ENCODE results near the gene BCAR1.
"Not testable (repeated sequence)": the region's sequence is repeated elsewhere in the genome, so short reads cannot be mapped to it uniquely, and the experiment has no call there.

Gene BCAR1

DNA sequence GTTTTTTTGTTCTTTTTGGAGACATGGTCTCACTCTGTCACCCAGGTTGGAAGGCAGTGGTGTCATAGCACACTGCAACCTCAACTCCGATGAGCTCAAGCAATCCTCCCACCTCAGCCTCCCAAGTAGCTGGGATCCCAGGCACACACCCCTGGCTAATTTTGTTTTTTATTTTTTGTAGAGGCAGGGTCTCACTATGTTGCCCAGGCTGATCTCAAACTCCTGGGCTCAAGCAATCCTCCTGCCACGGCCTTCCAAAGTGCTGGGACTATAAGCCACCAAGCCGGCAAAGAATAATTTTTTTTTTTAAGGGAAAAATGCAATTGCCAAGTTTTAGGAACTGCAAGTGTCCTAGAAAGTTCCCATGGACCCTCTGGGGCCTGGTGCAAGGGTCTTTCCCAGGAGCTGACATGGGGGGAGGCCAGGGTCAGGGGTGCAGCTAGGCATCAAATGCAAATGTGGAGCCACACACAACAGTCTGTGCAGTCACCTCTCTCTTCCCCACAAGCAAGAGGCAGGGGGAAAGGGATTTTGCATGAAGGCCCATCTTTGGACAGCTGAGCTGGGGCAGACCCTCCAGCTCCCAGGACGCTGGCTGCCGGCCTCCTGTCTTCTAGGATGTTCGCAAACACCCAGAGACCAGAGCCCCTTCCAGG lies 20.1 kb upstream of the BCAR1 start:
- no peak for DNase-seq

DNA sequence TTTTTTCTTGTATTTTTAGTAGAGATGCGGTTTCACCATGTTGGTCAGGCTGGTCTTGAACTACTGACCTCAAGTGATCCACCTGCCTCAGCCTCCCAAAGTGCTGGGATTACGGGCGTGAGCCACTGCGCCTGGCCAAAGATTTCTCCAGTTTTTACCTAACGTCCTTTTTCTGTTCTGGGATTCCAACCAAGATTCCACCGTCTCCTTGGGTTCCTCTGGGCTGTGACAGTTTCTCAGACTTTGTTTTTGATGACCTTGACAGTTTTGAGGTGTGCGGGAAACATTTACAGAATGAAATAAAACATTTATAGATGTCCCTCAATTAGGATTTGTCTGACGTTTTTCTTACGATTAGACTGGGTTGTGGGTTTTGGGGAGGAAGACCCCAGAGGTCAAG lies 17.9 kb upstream of the BCAR1 start:
- DNase-seq = not testable (repeated sequence)

DNA sequence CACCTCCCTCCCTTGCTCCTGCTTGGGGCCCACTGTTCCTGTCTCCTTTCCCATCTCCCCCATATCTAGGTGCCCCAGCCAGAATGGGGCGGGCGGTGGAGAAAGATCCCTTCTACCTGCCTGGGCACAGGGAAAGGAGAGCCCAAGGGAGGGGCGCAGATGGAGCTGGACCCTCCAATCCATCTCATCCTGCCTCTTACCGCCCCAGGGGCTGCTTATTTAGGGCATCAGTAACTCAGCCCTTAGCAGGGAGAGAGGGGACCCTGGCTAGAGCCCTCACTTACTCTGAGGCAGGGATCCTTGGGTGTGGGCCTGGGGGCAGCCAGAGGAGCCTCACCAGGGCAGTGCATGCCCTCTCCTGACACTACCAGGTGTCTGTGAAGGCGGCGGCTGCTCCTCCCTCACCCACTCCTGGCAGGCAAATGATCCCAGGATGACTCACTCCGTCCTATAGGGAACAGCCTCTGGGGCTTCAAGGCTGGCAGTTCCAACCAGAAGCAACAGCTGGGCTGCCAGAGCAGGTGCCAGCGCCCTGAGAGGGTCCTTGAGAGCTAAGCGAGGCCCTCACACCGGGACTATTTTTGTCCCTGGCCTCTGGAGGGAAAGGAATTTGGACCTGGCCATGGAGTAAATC lies 16.3 kb upstream of the BCAR1 start:
- DNase-seq = no peak

DNA sequence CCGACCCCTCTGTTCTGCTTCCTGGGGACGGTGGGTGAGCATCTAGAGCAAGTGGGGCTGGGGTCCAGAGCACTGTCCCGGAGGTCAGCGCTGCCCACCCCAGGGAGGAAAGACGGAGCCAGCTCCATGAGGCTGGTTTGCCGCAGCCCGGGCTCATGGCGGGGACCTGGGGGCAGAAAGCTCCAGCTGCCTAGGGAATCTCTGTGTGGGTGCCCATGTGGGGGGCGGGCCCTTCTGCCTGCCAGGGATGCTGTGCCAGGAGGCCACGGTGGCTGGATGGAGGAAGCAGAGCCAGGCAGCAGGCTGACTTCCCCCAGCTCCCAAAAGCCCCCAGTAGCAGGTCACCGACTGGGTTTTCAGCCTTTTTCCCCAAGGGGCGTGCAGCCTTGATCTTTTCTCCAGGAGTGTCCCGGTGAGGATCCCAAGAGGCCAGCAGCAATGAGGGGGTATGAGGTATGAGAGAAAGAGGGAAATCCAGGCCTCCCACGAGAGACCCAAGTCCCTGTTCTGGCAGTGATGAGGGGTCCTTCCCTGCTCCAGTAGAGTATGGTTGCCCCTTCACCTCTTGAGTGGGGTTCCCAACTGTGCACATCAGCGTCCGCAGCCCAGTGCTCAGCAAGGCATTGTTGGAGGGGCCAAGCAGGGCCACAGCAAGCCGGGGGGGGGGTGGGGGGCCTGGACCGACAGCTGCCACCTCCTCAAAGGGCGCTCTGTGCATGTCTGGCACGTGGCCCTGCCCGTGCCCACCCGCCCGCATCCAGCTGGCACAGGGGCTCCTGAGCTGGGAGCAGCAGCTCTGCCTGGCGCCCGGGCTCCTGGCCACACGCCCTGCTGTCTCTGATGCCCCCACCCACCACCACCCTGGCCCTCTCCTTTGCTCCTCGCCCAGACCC lies 15.6 kb upstream of the BCAR1 start:
- no peak for DNase-seq

DNA sequence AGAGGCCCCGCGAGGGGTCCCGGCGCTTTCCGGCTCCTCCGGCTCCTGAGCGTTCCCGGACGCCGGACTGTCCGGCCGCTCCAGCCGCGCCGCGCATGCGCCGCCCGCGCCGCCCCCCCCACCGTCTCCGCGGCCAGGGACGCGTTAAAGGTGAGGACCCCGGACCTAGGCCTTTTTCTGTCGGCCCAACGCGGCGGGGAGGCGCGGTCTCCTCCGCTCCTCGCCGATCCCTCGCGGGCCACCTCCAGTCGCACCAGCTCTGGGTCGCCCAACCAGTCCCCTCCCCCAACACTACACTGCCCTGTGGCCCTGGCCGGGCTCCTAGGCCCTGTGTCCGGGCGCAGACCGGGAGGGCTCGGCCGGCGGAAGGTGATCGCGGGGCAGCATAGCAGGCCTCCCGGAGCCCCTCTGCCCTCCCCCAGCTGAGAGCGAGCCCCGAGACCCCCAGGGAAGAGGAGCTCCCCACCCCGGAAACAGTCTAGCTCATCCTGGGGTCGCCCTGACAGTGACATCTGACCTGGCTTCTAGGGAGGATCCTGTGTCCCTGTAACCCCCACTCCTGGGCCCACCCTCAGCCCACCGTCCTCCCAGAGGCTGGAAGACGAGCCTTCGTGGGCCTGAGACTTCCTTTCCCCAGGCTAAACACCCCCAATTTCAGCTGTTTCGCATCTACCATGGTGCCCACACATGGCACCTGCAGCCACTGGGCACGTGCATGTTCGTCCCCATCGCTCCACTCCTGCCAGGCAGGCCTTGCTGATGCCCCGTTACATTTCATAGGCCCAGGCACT lies 14.7 kb upstream of the BCAR1 start:
- DNase-seq = no peak

DNA sequence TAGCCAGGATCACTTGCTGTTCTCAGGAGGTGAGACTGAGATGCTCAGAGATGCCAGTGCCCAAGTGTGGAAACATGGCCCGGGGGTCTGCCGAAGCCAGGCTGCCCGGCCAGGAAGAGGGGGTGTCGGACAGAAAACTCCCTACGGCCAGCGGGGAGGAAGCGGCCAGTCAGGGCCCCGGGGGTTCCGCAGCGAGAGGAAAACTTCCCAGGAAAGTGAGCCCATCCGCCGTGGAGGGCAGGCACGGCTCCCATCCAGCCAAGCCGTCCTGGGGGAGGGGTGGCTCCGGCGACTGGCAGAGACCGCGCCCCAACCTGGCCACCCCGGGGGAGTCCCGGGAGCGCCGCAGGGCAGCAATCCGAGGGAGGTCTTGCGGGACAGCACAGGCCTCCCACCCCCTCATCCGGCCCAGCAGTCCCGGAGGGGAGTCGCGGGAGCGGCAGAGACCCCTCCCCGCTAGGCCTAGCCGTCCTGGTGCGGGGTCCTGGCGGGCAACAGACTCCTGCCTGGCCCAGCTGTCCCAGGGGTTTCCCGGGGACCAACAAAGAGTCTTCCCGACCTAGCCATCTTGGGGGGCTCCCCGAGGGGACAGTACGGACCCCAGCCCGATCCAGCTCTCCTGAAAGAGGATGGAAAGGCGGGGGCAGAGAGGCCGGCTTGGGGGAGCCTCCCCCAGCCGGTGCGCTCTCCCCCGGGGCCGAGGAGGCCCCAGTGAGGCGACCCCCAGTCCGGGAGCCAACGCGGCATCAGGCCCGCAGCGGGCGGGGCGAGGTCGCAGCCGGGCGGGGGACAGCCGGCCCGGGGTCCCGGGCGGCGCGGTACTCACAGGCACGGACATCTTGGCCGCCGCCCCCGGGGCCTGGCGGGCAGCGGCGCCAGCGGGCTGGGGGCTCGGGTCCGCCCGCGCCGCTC lies 13.8 kb upstream of the BCAR1 start:
- no peak for DNase-seq

DNA sequence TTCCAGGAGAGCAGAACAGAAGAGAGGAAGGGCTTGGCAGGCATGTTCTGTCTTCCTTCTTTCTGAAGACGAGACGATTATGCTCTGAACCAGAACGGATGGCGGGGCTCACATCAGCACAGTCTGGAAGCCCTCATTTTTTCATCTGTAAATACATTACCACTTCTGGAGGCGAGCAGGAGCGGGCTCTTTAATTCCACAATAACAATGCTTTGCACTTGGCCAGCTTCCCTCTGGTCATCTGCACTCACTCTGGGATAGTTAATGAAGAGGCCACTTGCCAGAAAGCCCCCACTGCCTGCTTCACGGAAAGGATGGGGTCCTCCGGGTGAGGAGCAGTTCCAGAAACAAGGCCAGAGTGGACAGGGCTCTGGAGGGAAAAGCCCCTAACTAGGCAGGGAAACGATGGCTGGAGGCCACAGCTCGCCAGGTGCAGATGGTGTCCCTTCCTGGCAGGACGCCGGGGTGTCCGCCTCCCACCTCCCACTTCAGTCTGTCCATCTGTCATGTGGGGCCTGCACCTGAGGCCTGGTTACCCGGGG lies 13.1 kb upstream of the BCAR1 start:
- DNase-seq = no peak

DNA sequence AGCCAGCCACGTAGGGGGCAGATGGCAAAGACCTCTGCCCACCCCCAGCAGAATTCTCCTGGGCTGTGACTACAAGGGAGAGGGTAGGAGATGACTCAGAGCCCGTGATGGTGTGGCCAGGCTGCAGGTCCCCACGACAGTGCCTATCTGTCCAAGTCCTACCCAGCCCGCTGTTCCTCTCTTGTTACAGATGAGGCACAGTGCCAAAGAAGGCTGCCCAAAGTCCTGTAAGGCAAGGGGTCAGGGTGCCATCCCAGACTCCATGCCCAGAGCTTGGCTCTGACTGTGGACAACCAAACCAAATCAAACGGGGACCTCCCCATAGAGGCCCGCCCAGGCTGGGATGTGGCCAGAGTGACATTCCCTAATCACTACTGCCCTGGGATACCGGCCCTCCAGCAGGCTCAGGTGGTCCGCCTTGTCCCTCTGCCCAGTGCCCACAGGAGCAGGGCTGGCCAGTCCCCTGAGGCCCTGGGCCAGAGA lies 12.6 kb upstream of the BCAR1 start:
- no peak for DNase-seq

DNA sequence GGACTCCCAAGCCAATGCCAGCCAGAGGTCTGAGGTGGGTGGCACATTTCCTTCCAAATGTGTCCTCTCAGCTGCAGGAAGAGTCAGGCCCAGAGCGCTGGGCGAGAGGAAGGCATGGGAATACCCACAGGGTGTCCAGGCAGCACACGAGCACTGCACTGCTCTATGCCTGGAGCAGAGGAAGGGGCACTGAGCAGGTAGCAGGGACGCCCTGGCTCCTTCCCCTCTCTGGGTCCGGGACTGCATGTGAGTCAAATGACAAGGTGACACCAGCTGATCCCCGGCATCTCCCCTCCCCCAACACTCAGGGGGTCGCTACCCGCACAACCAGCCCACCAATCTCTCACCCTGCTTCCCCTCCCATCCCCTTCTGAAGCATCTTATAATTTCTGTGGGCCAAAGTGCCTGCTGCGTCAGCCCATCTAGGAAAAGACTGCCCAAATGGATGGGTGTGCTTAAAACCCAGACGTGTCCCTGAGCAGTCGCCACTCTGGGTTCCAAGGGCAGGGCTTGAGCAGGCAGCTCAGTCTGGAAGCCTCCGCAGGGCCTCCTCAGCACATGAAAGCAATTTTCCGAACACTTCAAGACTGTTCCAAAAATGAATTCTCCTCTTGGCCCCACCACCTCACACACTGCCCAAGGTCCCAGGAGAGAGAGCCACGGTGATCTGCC lies 12.0 kb upstream of the BCAR1 start:
- no peak for DNase-seq

DNA sequence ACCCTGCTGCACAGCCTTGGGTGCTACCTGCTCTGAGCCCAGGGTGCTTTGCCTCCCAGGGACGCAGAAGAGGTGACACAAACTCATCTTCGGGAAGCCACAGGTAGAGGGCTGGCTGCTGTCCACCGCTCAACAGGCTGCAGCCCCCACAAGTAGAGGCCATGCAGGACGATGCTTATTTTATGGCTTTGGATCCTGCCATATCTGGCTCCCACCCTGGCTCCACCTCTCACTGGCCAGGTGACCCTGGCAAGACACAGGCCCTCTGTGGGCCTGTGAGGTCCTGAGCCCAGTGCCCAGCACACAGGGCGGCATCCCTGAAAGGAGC lies 11.3 kb upstream of the BCAR1 start:
- DNase-seq = no peak

DNA sequence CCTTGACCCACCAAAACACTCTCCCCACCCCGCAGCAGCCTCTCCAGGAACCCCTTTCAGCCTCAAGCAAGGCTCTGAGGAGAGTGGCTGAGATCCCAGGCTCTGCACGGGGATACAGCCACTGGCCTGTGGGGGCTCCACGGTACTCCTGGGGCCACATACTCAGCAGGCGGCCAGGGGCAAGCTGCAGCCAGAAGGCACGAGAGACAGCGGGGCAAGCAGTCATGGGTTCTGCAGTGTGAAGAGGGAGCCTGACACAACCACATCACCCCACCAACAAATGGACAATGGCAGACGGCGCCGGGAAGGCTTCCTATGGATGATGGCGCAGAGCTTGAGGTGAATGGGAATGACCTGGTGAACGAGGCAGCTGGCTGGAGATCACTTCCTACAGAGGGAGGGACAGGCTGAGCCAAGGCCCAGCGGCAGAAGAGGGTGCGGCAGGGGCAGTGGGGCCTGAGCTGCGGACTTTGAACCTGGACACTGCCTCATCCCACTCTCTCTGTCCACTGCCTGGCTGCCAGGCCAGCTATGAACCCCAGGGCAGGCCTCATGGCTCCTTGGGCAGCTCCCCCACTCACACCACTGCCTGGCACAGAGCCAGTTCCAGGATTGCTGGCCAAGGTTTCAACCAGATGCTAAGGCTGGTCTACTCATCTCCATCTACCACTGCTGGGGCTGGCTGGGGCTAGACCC lies 10.8 kb upstream of the BCAR1 start:
- no peak for DNase-seq

DNA sequence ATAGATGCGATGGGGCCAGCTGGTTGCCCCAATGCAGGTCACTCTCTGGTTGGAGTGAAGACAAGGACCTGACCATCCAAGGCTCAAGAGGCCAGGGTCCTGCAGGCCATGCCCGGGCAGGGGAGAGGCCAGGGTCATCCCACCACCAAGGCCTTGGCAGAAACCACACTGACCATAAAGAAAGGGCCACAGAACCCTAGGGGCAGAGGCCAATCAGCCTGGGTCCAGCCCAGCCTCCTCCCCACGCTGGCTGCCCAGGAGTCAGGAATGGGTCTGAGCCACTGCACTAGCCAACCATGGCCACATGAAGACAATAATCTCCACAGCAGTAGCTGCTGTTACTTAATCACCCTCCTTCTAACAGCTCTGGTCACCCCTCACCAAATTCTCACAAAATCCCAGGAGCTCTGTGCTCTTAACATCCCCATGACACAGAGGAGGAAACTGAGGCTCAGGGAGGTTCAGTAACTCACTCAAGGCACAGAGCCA lies 10.2 kb upstream of the BCAR1 start:
- no peak for DNase-seq

DNA sequence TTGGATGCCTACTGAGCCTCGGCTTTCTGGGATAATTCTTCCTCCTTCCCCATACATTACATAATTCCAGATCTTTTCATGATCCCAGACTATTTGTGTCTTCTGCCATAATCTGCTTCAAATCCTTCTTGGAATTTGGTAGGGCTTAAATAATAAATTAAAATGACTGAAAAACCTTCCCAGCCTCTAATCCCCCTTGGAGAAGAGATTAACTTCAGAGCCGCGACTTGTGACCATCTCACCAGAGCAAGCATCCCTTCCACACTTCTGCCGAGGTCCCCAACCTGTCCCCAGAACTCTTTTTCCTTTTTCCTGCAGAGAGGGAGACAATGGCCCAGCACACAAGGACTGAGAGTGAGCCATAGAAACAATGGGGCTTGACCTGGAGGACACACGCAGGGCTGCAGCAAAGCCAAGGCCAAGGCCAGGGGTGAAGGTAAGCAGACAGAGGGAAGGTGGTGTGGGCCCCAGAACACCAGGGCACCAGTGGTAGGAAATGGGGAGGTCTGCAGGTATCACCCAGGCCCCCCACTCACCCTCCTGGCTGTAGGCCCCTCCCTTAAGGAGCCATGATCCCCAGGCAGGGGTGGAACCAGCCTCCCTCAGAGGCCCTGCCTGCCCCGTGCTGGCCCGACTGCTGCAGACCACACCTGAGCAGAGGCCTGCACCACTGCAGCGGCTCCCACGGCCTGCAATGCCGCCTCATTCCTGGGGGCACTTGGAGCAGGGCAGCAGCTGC lies 9.6 kb upstream of the BCAR1 start:
- DNase-seq = no peak

DNA sequence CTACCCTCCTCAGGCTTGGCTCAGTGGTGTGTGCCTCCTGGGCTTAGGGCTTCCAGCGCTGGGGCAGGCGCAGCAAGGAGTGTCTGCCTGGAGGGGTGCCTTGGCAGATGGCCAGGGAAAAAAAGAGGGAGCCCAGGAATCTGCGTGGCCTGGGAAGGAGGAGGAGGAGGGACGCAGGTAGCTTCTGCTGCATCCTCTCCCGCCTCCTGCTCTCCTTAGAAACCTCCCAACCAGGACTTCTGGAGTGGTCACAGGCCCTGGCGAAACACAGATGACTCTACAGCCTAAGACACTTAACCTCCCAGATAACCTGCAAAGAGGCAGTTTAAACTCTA lies 7.3 kb upstream of the BCAR1 start:
- DNase-seq = no peak

DNA sequence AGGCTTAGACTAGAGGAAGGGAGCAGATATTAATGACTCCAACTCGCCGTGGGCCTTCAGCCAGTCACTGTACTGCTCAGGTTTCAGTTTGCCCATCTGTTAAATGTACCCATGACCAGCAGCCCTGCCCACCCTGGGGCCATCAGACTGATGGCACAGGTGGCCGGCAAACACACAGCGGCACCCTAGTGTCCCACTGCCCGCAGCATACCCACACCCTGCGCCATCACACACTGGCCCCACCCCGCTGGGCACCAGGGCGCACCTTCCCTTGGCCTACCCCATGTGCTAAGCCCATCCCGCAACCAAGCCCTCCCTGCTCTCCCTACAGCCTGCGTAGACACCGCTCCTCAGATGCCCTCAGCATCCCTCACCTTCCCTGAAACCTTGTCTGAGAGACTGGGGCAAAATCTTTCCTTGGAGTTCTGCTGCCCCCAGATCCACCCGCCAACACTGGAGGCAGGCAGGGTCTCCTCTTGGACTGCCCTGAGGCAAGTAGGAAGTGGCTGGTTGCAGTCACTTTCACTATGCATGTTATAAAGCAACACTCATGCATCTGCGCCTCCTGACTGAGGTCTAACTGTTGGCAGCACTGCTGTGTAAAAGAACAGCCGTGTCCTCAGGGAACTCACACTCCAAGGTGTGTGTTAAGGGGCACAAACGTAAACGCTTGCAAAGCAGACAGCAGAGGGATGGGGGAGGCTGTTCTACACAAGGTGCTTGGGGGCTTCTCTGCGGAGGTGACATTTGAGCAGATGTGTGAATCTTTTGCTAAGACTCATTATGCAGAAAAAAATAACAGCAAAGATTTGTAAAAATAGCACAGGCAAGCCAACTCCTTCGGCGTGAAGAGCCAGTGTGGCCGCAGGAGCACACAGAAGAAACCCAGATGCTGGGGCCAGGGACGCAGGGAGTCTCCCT lies 6.7 kb upstream of the BCAR1 start:
- DNase-seq = no peak

DNA sequence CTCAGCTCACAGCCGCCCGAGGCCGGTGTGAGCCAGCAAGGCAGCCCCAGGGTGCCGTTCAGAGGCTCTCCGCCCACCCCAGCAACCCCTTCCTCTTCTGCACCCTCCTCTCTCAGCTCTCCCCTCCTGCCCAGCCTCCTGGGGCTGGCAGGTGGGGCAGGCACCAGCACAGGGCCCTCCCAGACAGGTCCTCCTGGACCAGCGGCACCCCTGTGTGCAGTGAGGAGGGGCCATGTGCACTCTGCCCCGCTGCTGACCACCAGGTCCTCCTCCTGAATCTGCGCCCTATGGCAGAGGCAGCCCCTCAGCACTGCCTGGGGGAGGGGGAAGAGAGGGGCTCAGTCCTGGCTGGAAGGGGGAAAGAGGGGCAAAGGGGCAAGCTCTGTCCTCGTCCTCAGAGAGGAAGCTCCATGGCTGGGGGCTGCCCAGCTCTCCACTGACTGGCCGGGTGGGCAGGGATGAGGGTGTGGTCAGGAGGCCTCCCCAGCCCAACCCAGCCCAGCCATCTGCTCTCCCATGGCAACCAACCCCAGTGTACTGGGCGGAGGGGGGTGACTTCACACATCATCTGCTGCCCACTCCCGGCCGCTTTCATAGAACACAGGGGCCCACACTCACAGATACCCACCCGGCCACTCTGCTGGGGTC lies 5.4 kb upstream of the BCAR1 start:
- DNase-seq = no peak

DNA sequence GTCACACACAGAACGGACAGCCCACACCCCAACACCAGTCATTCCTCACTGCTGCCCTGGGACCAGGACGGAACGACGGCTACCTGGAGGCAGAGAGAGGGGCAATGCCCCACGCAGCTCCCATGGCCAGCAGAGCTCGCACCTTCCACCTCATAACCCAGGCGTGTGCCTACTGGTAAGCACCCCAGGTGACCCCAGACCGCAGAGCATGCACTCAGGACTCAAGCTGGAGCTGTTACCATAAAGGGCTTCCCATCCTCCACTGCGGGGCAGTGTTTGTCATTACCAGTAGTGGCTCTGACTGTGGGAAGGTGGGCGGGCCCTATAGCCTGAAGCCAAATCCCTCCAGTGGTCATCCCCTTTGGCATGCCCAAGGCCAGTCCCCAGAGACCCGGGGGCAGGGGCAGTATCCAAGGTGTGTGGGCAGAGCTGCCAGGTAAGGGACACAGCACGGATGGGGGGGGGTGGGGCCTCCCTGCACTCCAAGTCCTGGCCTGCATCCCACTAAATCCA lies 4.7 kb upstream of the BCAR1 start:
- no peak for DNase-seq

DNA sequence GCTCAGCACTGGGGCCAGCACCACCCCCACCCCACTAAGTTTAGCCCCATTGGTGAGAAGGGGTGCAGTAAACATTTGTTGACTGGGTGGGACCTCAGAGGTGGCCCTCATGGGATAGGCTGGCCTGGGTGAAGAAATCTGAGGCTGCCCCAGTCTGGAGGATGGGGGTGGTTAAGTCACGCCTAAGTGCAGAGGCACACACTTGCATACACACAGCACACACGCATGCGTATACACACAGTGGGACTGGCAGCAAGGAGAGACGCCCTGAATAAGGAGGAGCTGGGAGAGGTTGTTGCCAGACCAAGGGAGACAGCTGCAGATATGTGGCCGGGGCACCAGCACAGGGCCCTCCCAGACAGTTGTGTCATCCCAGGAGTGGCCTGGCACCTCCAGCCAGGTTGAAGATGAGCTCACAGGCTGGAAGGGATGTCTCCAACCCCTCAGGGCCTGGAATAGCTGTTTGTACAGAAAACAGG lies 3.0 kb upstream of the BCAR1 start:
- DNase-seq = no peak
